Measurements from ENCODE around the gene ACAP3.
"Not testable (repeated sequence)": the region's sequence is repeated elsewhere in the genome, so short reads cannot be mapped to it uniquely, and the experiment has no call there.

The ACAP3 gene

DNA sequence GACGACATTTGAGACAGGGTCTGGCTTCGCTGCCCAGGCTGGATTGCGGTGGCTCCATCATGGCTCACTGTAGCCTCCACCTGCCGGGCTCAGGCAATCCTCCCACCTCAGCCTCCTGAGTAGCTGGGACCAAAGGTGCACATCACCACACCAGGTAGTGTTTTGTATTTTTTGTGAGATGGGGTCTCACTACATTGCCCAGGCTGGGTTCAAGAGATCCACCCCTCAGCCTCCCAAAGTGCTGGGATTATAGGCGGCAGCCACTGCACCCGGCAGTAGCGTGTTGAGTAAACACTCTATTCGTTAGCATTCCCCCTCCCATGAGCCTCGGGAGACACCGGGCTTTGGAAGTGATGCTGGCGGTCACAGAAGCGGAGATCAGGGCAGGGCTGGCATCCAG, 54.4 kb downstream of the ACAP3 start:
- H3K4me3 ChIP-seq = no peak overlapping the region
- no peaks in the 10 kb centered on the region for H3K4me1 ChIP-seq
- DNase-seq (ENCODE audit: low spot score in 2 of 2) = no peak
- in situ Hi-C loops (cut with MboI; ENCODE audit: low sequenced_read_pairs) = no loop called here
- peaks cover 42% of the 10 kb centered on the region for H3K36me3 ChIP-seq (replicated peaks)
- no peaks in the 10 kb centered on the region for H3K27me3 ChIP-seq (ENCODE audit: low read depth)
- H3K9me3 ChIP-seq = no peaks in the 10 kb centered on the region

DNA sequence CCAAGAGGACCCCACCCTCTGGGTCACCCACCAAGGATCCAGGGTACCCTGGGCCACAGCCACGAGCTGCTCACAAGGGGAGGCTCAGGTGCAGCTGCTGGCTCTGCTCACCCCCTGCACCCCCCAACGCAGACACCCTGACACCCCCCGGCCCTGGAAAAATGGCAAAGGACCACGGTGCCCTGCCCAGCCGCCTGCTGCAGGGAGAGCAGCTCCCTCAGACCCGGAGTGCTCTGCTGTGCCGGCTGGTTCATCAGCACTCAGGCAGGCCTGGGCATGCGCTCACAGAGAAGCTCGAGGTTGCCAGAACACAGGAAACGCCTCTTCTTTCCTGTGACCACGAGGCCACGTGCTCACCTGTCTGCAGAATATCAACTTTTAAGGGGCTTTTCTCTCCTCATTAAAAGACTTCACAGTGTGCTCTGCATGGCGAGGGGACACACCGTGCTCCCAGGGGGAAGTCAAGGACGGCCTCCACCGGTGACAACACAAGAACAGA, 56.9 kb downstream of the ACAP3 start:
- H3K4me1 ChIP-seq = no peaks in the 10 kb centered on the region
- DNase-seq (ENCODE audit: low spot score in 2 of 2) = no peak
- no peaks in the 10 kb centered on the region for H3K9me3 ChIP-seq
- peaks cover 33% of the 10 kb centered on the region for H3K36me3 ChIP-seq (replicated peaks)
- in situ Hi-C loops (cut with MboI; ENCODE audit: low sequenced_read_pairs) = no loop called here
- H3K4me3 ChIP-seq = no peak overlapping the region
- H3K27me3 ChIP-seq (ENCODE audit: low read depth) = no peaks in the 10 kb centered on the region

DNA sequence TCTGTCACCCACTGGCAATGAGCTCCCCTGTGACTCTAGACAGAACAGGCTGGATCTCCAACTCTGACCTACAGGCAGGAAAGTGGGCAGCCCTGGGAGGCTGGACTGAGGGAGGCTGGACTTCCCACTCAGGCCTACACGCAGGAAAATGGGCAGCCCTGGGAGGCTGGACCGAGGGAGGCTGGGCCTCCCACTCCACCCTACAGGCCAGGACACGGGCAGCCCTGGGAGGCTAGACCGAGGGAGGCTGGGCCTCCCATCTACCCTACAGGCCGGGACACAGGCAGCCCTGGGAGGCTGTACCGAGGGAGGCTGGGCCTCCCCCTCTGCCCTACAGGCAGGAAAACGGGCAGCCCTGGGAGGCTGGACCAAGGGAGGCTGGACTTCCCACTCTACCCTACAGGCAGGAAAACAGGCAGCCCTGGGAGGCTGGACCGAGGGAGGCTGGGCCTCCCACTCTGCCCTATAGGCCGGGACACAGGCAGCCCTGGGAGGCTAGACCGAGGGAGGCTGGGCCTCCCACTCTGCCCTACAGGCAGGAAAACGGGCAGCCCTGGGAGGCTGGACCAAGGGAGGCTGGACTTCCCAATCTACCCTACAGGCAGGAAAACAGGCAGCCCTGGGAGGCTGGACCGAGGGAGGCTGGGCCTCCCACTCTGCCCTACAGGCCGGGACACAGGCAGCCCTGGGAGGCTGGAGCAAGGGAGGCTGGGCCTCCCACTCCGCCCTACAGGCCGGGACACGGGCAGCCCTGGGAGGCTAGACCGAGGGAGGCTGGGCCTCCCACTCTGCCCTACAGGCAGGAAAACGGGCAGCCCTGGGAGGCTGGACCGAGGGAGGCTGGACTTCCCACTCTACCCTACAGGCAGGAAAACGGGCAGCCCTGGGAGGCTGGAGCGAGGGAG, 59.5 kb downstream of the ACAP3 start:
- DNase-seq (ENCODE audit: low spot score in 2 of 2); H3K4me3 ChIP-seq; H3K4me1 ChIP-seq; H3K36me3 ChIP-seq (replicated peaks); H3K9me3 ChIP-seq; H3K27me3 ChIP-seq (ENCODE audit: low read depth): not testable (repeated sequence)
- in situ Hi-C loops (cut with MboI; ENCODE audit: low sequenced_read_pairs) = loop anchor here (10.0 kb wide), 1 partner anchor 57 kb away; the partner anchor contains the start of genes ACAP3 and PUSL1

DNA sequence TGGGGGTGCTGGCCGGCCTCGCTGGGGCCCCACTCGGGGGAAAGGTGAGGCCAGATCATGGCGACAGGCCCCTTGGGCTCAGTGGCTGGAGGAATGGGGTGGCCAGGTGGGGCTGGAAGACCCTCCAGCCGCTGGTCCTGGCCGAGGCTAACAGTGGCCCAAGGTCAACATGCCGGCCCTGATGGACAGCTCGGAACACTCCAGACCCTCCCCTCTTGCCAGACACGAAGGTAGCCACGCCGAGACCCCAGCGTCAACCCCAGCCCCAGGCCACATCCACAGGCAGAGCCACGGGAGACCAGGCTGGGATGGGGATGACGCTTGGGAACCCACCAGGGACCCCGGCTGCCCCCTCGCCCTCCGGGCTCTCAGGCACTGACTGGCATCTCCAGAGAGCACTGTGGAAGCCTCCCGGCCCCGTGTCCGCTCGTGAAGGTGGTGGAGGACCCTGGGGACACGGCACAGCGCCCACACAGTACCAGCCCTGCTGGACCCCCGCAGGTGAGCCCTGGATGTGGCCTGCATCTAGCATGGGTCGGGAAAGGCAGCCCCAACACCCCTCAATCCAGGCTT, 60.3 kb downstream of the ACAP3 start:
- no peaks in the 10 kb centered on the region for H3K4me1 ChIP-seq
- in situ Hi-C loops (cut with MboI; ENCODE audit: low sequenced_read_pairs) = loop anchor here (10.0 kb wide), 1 partner anchor 57 kb away; the partner anchor contains the start of genes ACAP3 and PUSL1
- no peak for DNase-seq (ENCODE audit: low spot score in 2 of 2)
- H3K27me3 ChIP-seq (ENCODE audit: low read depth) = no peaks in the 10 kb centered on the region
- H3K4me3 ChIP-seq = no peak overlapping the region
- no peaks in the 10 kb centered on the region for H3K9me3 ChIP-seq
- no peaks in the 10 kb centered on the region; the same call in 1 of the 2 replicates for H3K36me3 ChIP-seq (replicated peaks)

DNA sequence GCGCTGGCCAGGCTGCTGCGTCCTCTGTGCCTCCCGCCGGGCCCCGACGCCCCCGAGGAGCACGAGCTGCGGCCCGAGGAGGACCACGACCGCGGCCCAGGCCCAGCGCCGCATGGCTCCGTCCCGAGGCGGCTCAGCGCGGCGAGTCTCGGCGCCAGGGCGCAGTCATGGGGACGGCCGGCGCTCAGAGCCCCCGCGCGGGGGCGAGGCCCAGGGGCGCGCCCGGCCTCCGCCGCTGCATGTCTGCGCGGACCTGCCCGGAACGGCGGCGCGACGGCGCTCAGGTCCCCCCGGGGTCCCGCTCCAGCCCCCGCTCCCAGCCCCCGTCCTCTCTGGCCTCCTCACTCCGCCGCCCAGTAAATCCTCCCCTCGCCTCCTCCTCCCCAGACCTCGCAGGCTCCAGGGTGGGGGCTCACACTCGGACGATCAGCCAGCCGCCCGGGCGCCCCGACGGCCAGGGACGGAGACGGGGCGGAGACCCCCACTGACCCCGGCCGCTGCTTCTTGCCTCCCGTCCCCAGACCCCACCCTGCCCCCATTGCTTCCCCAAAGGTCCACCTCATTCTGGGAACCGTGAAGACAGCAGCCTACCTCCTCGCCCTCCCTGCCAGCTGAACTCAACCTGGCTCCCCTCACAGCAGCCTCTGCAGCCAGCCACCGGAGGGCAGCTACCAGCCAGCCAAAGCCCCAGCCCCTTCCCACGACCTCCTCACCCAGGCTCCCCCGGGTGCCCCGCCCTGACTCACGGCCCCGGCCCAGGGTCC, 61.0 kb downstream of the ACAP3 start, which contains the start of gene C1QTNF12:
Gene C1QTNF12 (minus strand): TSS at position 146 of the 764 bp plus-strand sequence. CDS start 32 bp downstream, at position 114.
- in situ Hi-C loops (cut with MboI; ENCODE audit: low sequenced_read_pairs) = loop anchor here (10.0 kb wide), 1 partner anchor 58 kb away; the partner anchor contains the start of genes ACAP3 and PUSL1
- H3K4me3 ChIP-seq = no peak within 1 kb of the TSS
- no peaks in the 10 kb centered on the region for H3K36me3 ChIP-seq (replicated peaks)
- H3K4me1 ChIP-seq = no peaks in the 10 kb centered on the region
- no peaks in the 10 kb centered on the region for H3K27me3 ChIP-seq (ENCODE audit: low read depth)
- DNase-seq (ENCODE audit: low spot score in 2 of 2) = no peak
- H3K9me3 ChIP-seq = no peaks in the 10 kb centered on the region

DNA sequence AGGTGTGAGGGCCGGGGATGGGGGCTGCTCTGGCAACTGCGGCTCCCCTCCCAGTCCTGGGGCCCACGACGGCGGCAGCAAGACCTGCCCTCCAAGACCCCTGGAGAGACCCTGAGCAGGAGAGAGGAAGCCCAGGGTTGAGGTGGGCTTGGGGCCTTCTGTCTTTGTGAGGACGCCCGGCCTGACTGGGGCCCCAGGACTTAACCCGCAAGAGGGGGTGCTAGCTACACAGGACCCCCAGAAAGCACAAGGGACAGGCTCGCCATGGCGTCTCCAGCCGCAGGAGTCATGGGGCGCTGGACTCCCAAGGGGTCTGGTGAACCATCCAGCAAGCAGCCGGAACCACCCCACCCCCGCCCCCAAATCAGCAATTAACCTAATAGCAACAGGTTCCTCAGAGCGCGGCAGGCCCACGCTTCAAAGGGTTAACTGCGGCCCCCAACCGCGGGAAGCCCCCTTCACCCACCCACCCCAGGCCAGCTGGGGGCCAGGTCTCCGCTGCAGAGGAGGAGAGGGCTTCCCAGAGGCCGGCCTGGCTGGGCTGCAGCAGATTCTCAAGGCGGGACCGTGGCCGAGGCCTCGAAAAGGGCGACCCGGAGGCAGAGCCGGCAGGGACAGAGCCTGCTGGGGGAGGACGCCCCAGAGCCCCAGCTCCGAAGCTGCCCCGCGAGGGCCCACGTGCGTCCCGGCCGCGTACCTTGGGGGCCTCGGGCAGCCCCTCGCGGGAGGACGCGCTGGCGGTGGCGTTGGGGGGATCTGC, 61.7 kb downstream of the ACAP3 start:
- H3K4me3 ChIP-seq = no peak overlapping the region
- DNase-seq (ENCODE audit: low spot score in 2 of 2) = no peak
- H3K9me3 ChIP-seq = no peaks in the 10 kb centered on the region
- no peaks in the 10 kb centered on the region for H3K4me1 ChIP-seq
- in situ Hi-C loops (cut with MboI; ENCODE audit: low sequenced_read_pairs) = loop anchor here (10.0 kb wide), 1 partner anchor 59 kb away; the partner anchor contains the start of genes ACAP3 and PUSL1
- H3K27me3 ChIP-seq (ENCODE audit: low read depth) = no peaks in the 10 kb centered on the region
- no peaks in the 10 kb centered on the region for H3K36me3 ChIP-seq (replicated peaks)

DNA sequence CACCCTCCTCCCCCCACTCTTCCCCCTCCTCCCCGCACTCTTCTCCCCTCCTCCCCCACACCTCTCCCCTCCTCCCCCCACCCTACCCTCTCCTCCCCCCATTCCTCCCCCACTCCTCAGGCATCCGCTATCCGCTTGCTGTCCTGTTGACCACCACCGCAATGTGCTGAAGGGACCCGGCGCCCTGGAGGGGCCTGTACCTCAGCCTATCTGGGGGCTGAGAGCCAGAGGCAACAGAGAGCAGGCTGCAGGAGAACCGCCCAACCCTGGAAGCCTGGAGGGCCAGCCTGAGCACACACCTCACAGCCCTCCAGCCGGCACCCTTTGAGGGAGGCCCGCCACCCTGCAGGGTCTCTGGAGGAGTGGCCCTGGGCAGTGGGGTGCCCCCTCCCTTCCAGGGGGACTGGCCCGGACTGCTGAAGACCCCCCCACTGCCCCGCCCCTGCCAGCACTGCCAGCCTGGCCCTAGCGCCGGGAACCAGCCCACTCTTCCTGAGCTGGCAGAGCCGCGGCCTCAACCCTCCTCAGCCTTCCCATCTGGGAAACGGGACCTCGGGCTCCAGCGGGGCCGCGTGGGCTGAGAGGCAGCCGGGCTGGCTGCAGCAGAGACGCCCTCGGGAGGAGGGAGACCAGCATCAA, 62.4 kb downstream of the ACAP3 start:
- H3K27me3 ChIP-seq (ENCODE audit: low read depth) = no peaks in the 10 kb centered on the region
- H3K36me3 ChIP-seq (replicated peaks) = no peaks in the 10 kb centered on the region
- DNase-seq (ENCODE audit: low spot score in 2 of 2) = no peak
- H3K4me3 ChIP-seq = no peak overlapping the region
- H3K4me1 ChIP-seq = no peaks in the 10 kb centered on the region
- in situ Hi-C loops (cut with MboI; ENCODE audit: low sequenced_read_pairs) = loop anchor here (10.0 kb wide), 1 partner anchor 60 kb away; the partner anchor contains the start of genes ACAP3 and PUSL1
- H3K9me3 ChIP-seq = no peaks in the 10 kb centered on the region

DNA sequence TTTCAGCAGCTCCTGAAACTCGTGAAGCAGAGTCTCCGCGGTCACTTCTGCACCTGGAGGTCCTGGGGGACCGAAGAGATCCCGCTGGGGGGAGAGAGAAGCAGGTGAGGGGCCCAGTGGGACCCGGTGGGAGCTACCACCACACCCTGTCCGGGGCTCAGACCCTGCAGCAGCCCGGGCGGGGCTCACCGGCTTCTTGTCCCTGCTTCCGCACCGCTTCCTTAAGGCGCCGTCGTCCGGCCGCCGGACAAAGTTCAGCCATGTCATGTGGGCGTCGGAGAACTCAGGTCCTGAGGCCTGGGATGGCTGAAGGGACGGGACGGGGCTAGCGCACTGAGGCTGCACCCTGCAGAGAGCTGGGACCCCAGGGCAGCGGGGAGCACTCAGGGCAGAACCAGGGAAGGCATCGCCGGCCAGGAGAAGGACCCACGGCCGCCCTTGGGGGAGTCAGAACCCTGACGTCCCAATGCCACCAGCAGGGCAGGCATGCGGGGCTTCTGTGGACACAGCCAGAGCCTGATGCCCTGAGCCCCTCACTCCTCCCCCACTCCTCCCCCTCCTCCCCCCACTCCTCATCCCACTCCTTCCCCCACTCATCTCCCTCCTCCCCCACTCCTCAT, 63.4 kb downstream of the ACAP3 start:
- Histone ChIP-seq H3K9me3 (no peaks in the 10 kb centered on the region), H3K27me3 (ENCODE audit: low read depth) (no peaks in the 10 kb centered on the region)
- DNase-seq (ENCODE audit: low spot score in 2 of 2) = no peak

DNA sequence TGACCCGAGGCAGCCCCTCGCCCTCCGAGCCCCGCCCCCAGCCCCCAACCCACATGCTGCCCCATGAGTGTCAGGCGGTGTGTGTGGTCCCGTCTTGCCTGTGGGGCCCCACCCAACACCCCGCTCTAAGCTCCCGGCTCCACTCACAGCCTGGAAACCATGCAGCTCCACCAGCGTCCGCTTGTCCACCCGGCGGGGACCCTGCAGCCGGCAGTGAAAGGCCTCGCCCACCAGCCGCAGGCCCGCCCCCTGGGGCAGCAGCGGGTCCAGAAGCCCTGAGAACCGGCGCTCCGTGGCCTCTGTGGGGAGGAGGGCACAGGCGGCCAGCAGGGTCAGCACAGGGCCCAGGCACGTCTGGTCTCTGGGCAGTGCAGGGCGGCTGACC, 63.9 kb downstream of the ACAP3 start:
- no peaks in the 10 kb centered on the region for H3K4me1 ChIP-seq
- no peaks in the 10 kb centered on the region for H3K9me3 ChIP-seq
- in situ Hi-C loops (cut with MboI; ENCODE audit: low sequenced_read_pairs) = loop anchor here (10.0 kb wide), 1 partner anchor 61 kb away; the partner anchor contains the start of genes ACAP3 and PUSL1
- DNase-seq (ENCODE audit: low spot score in 2 of 2) = no peak
- H3K27me3 ChIP-seq (ENCODE audit: low read depth) = no peaks in the 10 kb centered on the region
- H3K36me3 ChIP-seq (replicated peaks) = no peaks in the 10 kb centered on the region
- H3K4me3 ChIP-seq = no peak overlapping the region

More for the DNA sequence above, 63.4 kb downstream of the ACAP3 start:
- Histone ChIP-seq H3K36me3 (replicated peaks) (no peaks in the 10 kb centered on the region), H3K4me3 (no peak overlapping the region), H3K4me1 (no peaks in the 10 kb centered on the region)
- in situ Hi-C loops (cut with MboI; ENCODE audit: low sequenced_read_pairs) = loop anchor here (10.0 kb wide), 1 partner anchor 60 kb away; the partner anchor contains the start of genes ACAP3 and PUSL1

DNA sequence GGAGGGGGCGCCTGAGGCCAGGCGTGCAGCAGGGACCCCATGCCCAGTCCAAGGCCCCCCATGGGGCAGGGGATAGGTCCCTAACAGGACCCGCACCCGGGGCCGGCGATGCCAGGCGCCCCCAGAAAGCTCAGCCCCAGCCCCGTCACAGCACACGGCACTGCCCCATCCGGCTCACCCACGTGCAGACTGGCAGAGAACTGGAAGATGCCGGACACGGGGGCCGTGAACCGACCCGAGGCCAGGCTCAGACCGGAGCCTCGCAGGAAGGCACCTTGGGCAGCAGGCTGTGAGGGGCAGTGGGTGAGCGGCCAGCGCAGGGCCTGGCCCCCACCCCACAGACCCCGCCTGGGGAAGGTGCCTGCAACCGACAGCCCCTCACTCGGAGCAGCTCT, 64.5 kb downstream of the ACAP3 start:
- Histone ChIP-seq H3K27me3 (ENCODE audit: low read depth) (no peaks in the 10 kb centered on the region), H3K4me1 (no peaks in the 10 kb centered on the region)

DNA sequence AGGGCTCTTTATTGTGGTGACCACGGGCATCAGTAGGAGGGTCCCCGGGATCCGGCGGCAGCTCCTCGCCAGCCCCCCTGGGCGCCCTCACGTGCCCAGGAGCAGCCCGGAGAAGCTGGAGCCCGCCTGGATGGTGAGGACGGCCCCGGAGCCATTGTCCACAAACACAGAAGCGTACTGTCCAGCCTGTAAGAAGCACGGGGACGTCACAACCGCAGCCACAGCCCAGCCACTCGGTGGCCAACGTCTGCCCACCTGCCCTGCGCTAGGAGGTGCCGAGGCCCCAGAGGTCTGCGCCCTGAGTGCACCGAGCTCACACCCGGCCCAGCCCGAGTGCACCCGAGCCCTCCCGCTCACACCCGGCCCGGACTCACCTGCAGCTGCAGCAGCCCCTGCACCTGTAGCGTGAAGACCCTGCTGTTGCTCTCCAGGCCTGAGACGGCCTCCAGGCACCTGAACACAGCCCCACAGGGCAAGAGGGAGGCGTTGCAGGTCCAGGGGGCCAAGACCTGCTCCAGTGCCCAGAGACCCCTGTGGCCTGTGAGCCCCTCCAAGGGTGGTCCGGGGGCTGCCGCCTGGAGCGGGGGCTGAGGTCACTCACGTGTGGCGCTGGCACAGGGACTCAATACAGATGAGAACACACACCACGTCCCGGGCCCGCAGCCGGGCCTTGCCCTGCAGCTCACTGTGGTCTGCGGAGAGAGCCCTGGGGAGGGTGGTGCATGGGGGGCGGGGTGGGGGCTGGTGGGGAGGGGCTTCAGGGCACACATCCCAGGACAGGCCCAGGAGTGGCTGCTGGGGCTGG, 65.1 kb downstream of the ACAP3 start:
- in situ Hi-C loops (cut with MboI; ENCODE audit: low sequenced_read_pairs) = loop anchor here (10.0 kb wide), 1 partner anchor 62 kb away; the partner anchor contains the start of genes ACAP3 and PUSL1
- Histone ChIP-seq H3K4me3 (no peak overlapping the region), H3K9me3 (no peaks in the 10 kb centered on the region), H3K4me1 (no peaks in the 10 kb centered on the region), H3K27me3 (ENCODE audit: low read depth) (no peaks in the 10 kb centered on the region), H3K36me3 (replicated peaks) (no peaks in the 10 kb centered on the region)
- no peak for DNase-seq (ENCODE audit: low spot score in 2 of 2)

More for the DNA sequence above, 64.5 kb downstream of the ACAP3 start:
- Histone ChIP-seq H3K4me3 (no peak overlapping the region), H3K9me3 (no peaks in the 10 kb centered on the region), H3K36me3 (replicated peaks) (no peaks in the 10 kb centered on the region)
- in situ Hi-C loops (cut with MboI; ENCODE audit: low sequenced_read_pairs) = loop anchor here (10.0 kb wide), 1 partner anchor 62 kb away; the partner anchor contains the start of genes ACAP3 and PUSL1
- no peak for DNase-seq (ENCODE audit: low spot score in 2 of 2)
